DND-41 (cell line): Measurements from ENCODE around the gene RFFL.

Experiments used
- EZH2 ChIP-seq: IDR thresholded peaks from 3 replicates; pipeline ENCODE4 v1.6.1; 2012; ENCODE audit warnings: borderline replicate concordance, low read depth, mild to moderate bottlenecking, moderate library complexity, low read length, inconsistent platforms; ENCODE audit not compliant: severe bottlenecking
- TF ChIP-seq, protein P1 (sequence below): IDR thresholded peaks from 2 replicates; pipeline ENCODE4 v1.5.1; 2012; ENCODE audit warnings: borderline replicate concordance, low read length, moderate library complexity, mild to moderate bottlenecking; ENCODE audit not compliant: poor library complexity, severe bottlenecking; ENCODE audit errors: extremely low read depth

DNA sequence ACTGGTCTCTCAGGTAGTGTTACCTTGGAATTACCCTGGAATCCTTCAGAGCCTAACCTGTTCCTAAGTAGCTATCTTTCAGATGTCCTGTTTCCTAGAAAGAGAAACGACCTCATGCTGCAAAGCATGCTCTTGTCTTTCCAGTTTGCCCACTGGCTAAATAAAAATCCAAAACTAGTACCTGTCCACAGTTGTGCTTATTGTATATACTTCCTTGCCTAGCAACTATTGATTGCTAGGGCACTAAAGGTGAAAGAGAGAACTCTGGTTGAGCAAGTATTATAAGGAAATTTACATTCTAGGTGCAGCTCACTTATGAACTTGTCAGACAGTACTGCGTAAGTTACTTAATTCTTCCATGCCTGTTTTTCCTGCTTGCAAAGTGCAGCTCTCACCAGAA is 44.7 kb downstream of the RFFL start:
- TF ChIP-seq, protein P1, sequence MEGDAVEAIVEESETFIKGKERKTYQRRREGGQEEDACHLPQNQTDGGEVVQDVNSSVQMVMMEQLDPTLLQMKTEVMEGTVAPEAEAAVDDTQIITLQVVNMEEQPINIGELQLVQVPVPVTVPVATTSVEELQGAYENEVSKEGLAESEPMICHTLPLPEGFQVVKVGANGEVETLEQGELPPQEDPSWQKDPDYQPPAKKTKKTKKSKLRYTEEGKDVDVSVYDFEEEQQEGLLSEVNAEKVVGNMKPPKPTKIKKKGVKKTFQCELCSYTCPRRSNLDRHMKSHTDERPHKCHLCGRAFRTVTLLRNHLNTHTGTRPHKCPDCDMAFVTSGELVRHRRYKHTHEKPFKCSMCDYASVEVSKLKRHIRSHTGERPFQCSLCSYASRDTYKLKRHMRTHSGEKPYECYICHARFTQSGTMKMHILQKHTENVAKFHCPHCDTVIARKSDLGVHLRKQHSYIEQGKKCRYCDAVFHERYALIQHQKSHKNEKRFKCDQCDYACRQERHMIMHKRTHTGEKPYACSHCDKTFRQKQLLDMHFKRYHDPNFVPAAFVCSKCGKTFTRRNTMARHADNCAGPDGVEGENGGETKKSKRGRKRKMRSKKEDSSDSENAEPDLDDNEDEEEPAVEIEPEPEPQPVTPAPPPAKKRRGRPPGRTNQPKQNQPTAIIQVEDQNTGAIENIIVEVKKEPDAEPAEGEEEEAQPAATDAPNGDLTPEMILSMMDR, result no peak
- TF ChIP-seq EZH2, result no peak
